Activated naive CD4-positive, alpha-beta T cell treated with anti-CD3 and anti-CD28 coated beads, Interleukin-2, amount 10 ng/mL, durations not matched to agents 7 days and 5 days (primary cell): Measurements from ENCODE around the gene PSMA5.
"Not testable (repeated sequence)": the region's sequence is repeated elsewhere in the genome, so short reads cannot be mapped to it uniquely, and the experiment has no call there.

ENCODE experiments used
- CTCF ChIA-PET: fragments of 350-600 bp; sonication (Branson Sonifier 250); formaldehyde crosslinking; loops from one replicate; lab custom pipeline; 2021; ENCODE audit warnings: antibody characterized with exemption; lab: Charles Lee
- DNase-seq: peaks from one replicate; pipeline ENCODE4 v3.0.0-alpha.2; 2020
- H3K27ac Mint-ChIP-seq: one replicate; pipeline ENCODE4 v1.8.0; 2021; ENCODE audit warnings: mild to moderate bottlenecking, moderate library complexity, mixed read lengths
- H3K27me3 Mint-ChIP-seq: one replicate; pipeline ENCODE4 v1.8.0; 2021; ENCODE audit warnings: mild to moderate bottlenecking, mixed read lengths
- H3K36me3 Mint-ChIP-seq: one replicate; pipeline ENCODE4 v1.8.0; 2021; ENCODE audit warnings: mixed read lengths
- H3K4me1 Mint-ChIP-seq: one replicate; pipeline ENCODE4 v1.8.0; 2021; ENCODE audit warnings: mixed read lengths
- H3K4me3 Mint-ChIP-seq: one replicate; pipeline ENCODE4 v1.8.0; 2021; ENCODE audit warnings: mild to moderate bottlenecking, moderate library complexity, mixed read lengths
- H3K9me3 Mint-ChIP-seq: one replicate; pipeline ENCODE4 v1.8.0; 2021; ENCODE audit warnings: mixed read lengths

The PSMA5 gene

DNA sequence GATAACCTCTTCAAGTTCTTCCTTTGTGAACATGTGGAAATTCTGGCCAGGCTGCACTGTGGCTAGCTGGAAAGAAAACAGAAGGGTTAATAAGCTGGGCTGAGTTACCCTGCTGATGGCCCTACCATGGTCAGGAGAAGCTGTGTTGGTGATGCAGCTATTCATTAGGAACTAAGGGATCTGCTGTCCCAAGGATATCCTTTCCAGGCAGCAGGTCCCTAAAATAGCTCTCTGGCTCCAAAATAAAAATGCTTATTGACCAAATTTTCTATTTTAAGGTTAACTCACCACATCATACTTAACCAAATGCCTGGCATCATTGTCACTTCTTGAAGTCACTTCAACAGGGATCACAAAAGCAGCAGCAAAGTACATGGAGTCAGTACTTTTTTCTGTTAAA lies 24.2 kb downstream of the PSMA5 start:
- peaks cover 43% of the 10 kb centered on the region for H3K36me3 Mint-ChIP-seq
- CTCF ChIA-PET = interaction anchor here (0.5 to 6.3 kb wide), 10 partner anchors 10 to 315 kb away, joined by 3 to 115 read pairs (median 5); no protein-coding TSS in a partner anchor
- peaks cover 7% of the 10 kb centered on the region for H3K9me3 Mint-ChIP-seq
- no peak overlapping the region for H3K27ac Mint-ChIP-seq
- H3K27me3 Mint-ChIP-seq = peaks cover 14% of the 10 kb centered on the region
- H3K4me3 Mint-ChIP-seq = no peak overlapping the region
- DNase-seq = no peak
- peaks cover 23% of the 10 kb centered on the region for H3K4me1 Mint-ChIP-seq

- no peak for DNase-seq
- H3K9me3 Mint-ChIP-seq = peaks cover 5% of the 10 kb centered on the region
- peaks cover 30% of the 10 kb centered on the region for H3K36me3 Mint-ChIP-seq
- peaks cover 33% of the 10 kb centered on the region for H3K27me3 Mint-ChIP-seq
- no peak overlapping the region for H3K4me3 Mint-ChIP-seq
- no peak overlapping the region for H3K27ac Mint-ChIP-seq
- CTCF ChIA-PET = interaction anchor here (0.8 to 6.3 kb wide), 20 partner anchors 12 to 288 kb away, joined by 3 to 115 read pairs (median 4); partner anchors contain the start of genes PSMA5, PSRC1 and SARS1
- H3K4me1 Mint-ChIP-seq = peaks cover 21% of the 10 kb centered on the region
Measured at GRCh38 chr1:109400035-109400655, 26.1 kb downstream of the PSMA5 start.

DNA sequence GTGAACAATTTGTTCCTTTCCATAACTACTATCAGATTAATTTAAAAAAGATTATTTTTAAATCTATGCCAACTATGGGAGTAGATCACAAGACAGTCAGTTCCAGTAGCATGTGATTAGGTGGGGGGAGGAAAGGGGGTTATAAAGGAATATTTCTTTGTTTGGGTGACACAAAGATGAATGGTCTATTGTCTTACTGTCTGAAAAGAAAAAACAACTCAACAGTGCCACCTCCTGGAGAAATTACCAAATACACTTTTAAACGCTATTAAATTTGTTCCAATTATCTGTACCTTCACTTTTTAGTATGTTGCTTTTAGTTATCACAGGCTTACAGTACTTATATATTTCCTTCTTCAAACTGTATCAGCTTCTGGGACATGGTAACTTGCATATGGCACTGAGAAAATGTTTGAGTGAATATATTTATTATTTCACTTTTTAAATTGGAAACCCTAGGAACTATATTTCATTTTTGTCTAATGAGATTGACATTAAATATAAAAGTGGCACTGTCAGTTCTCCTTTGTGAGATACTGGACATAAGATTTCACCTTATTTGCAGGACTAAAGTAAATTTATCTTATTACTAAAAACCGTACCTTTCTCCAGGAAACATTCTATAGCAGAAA lies 26.8 kb downstream of the PSMA5 start:
- Mint-ChIP-seq H3K27me3 (peaks cover 34% of the 10 kb centered on the region), H3K27ac (no peak overlapping the region), H3K4me3 (no peak overlapping the region), H3K36me3 (peaks cover 23% of the 10 kb centered on the region), H3K9me3 (no peaks in the 10 kb centered on the region), H3K4me1 (peaks cover 15% of the 10 kb centered on the region)
- CTCF ChIA-PET = interaction anchor here (0.6 to 6.3 kb wide), 35 partner anchors 12 to 287 kb away, joined by 3 to 115 read pairs (median 4); partner anchors contain the start of genes ATXN7L2, PSMA5, PSRC1 and SARS1
- no peak for DNase-seq

DNA sequence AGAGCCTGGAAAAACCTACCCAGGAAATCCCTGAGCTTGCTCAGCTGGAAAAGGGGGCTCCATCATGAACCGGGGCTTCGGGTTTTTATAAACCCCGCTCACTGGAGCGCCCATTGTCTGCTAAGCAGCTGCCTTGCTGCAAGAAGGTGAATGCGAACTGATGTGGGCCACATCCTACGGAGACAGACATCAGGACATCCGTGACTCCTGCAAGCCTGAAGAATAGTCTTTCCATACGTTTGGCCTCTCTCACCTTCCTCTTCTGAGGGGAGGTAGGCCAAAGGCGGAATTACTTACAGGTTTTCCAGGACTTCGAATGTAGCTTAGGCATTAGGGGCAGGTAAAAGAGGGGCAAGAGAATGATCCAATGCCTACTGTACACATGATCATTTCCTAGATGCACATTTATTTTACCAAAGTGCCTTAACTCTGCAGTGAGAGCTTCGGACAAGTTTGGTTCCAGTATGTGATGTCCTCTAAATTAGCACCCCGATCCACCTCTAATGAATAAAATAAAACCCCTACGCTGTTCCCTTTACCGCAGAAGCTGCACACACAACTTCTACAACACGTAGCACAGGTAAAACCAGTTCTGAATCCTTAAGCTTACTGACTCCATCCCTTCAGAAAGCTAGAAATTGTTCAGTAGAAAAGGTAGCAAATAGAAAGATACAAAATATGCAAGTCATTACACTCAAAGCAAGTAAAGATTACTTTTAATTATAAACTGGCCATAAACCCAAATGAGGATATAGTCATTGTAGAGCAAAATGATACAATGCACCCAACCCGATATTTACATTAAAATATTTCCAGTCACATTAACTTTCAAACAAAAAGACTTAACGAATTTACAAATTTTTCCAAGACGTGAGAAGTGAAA lies 27.7 kb downstream of the PSMA5 start:
- no peaks in the 10 kb centered on the region for H3K9me3 Mint-ChIP-seq
- no peak for DNase-seq
- H3K27me3 Mint-ChIP-seq = peaks cover 34% of the 10 kb centered on the region
- peaks cover 15% of the 10 kb centered on the region for H3K4me1 Mint-ChIP-seq
- H3K36me3 Mint-ChIP-seq = peaks cover 17% of the 10 kb centered on the region
- peak overlapping the region; percentile 77 for H3K4me3 Mint-ChIP-seq
- H3K27ac Mint-ChIP-seq = no peak overlapping the region
- CTCF ChIA-PET = interaction anchor here (0.6 to 6.3 kb wide), 31 partner anchors 12 to 286 kb away, joined by 3 to 115 read pairs (median 4); partner anchors contain the start of genes ATXN7L2, PSRC1 and SARS1

DNA sequence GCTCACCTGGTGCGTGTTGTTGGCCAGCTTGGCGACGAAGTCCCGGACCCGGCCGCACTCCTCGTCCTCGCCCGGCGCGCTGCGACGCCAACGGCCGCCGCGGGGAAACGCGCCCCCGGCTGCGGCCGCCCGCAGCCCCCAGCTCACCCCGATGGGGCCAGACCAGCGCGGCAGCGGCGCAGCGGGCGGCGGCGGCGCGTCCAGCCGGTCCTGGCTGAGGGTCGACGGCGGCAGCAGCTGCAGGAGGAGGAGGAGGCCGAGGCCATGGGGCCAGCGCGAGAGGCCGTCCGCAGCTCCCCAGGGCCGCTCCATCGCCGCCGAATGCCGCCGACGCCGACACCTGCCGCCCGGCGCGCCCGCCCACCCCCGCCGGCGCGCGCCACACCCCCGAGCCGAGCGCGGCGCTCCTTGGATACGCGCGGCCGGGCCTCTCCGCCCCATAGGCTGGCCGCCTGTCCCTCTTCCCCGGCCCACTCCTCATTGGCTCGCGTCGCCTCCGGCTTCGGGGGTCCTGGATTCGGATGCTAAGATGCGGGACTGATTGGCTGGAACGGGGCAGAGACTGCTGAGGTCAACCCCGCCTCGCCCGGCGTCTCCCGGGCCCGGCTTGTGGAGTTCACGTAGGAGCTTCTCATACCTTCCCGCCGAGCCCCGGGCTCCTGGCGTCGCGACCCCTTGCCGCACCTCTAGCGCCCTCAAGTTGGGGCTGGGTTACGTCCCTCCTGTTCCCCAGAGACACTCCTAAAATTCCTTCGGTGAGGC lies 28.5 kb downstream of the PSMA5 start, which contains the start of gene SORT1:
Gene SORT1 (minus strand): TSS at position 338 of the 762 bp plus-strand sequence. CDS start 26 bp downstream, at position 312.
- Mint-ChIP-seq H3K9me3 (no peaks in the 10 kb centered on the region), H3K4me1 (peaks cover 17% of the 10 kb centered on the region), H3K27me3 (peaks cover 38% of the 10 kb centered on the region), H3K27ac (no peak within 1 kb of the TSS), H3K36me3 (peaks cover 15% of the 10 kb centered on the region), H3K4me3 (peak within 1 kb of the TSS; percentile 77)
- CTCF ChIA-PET = interaction anchor here (1.0 to 6.3 kb wide), 19 partner anchors 11 to 268 kb away, joined by 3 to 115 read pairs (median 7); partner anchors contain the start of genes ATXN7L2 and PSRC1
- peak; percentile 67 for DNase-seq

DNA sequence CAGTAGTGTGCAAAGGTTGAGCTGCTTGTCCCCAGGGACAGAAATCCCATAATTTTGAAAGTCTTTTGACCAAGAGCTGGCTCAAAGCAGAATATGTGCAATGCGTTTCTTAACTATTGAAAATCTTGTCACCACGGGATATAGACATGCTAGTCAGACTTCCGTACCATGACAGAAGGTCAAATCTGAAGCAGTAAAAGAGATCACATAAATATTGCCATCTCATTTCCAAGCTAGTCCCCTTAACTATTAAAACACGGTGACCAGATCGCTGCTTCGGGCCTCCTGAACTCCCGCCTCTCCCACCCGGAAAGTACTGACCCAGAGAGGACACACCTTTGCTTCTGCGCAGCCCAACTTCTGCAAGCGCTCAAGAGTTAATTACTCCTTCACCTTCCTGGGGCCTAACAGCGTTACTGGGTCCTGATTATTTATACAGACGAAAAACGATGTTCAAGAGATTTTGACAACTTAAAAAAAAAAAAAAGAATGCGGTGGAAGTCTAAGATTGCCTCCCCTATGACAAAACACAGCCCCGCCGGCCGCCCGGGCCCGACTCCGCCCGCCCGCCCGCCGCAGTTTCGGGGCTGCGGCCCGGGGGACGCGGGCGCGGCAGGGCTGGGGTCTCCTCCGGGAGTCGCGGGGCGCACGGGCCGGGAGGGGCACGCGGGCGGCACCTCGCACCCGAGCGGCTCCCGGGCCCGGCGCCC lies 29.2 kb downstream of the PSMA5 start:
- Mint-ChIP-seq H3K27ac (no peak overlapping the region), H3K4me1 (peaks cover 17% of the 10 kb centered on the region), H3K27me3 (peaks cover 45% of the 10 kb centered on the region), H3K36me3 (peaks cover 13% of the 10 kb centered on the region), H3K4me3 (peak overlapping the region; percentile 75), H3K9me3 (no peaks in the 10 kb centered on the region)
- no peak for DNase-seq
- CTCF ChIA-PET = interaction anchor here (0.8 to 6.3 kb wide), 7 partner anchors 100 to 196 kb away, joined by 3 to 115 read pairs (median 37); partner anchors contain the start of gene PSRC1

- H3K36me3 Mint-ChIP-seq = peaks cover 11% of the 10 kb centered on the region
- no peak for DNase-seq
- CTCF ChIA-PET = interaction anchor here (0.8 to 6.3 kb wide), 5 partner anchors 100 to 157 kb away, joined by 3 to 115 read pairs (median 5); partner anchors contain the start of gene PSRC1
- H3K9me3 Mint-ChIP-seq = no peaks in the 10 kb centered on the region
- peak overlapping the region; percentile 9 for H3K4me3 Mint-ChIP-seq
- peaks cover 20% of the 10 kb centered on the region for H3K4me1 Mint-ChIP-seq
- peaks cover 49% of the 10 kb centered on the region for H3K27me3 Mint-ChIP-seq
- H3K27ac Mint-ChIP-seq = no peak overlapping the region
Measured at GRCh38 chr1:109396513-109396839, 29.8 kb downstream of the PSMA5 start.

- Mint-ChIP-seq H3K27me3 (peaks cover 53% of the 10 kb centered on the region), H3K4me3 (no peak overlapping the region), H3K4me1 (peaks cover 22% of the 10 kb centered on the region), H3K27ac (no peak overlapping the region), H3K36me3 (peaks cover 6% of the 10 kb centered on the region), H3K9me3 (no peaks in the 10 kb centered on the region)
- DNase-seq = no peak
- CTCF ChIA-PET = interaction anchor here (0.7 to 5.0 kb wide), 6 partner anchors 75 to 156 kb away, joined by 3 to 41 read pairs (median 3); partner anchors contain the start of gene PSRC1
Measured at GRCh38 chr1:109395602-109396512, 30.4 kb downstream of the PSMA5 start.

GRCh38 chr1:109395282-109395599 lies 31.0 kb downstream of the PSMA5 start:
- not testable (repeated sequence) for H3K4me3 Mint-ChIP-seq, DNase-seq, H3K27ac Mint-ChIP-seq, H3K36me3 Mint-ChIP-seq, H3K9me3 Mint-ChIP-seq
- CTCF ChIA-PET = interaction anchor here (0.9 kb wide), 1 partner anchor 118 kb away, joined by 3 read pairs; no protein-coding TSS in a partner anchor
- Mint-ChIP-seq H3K27me3 (peaks cover 53% of the 10 kb centered on the region), H3K4me1 (peaks cover 22% of the 10 kb centered on the region)

DNA sequence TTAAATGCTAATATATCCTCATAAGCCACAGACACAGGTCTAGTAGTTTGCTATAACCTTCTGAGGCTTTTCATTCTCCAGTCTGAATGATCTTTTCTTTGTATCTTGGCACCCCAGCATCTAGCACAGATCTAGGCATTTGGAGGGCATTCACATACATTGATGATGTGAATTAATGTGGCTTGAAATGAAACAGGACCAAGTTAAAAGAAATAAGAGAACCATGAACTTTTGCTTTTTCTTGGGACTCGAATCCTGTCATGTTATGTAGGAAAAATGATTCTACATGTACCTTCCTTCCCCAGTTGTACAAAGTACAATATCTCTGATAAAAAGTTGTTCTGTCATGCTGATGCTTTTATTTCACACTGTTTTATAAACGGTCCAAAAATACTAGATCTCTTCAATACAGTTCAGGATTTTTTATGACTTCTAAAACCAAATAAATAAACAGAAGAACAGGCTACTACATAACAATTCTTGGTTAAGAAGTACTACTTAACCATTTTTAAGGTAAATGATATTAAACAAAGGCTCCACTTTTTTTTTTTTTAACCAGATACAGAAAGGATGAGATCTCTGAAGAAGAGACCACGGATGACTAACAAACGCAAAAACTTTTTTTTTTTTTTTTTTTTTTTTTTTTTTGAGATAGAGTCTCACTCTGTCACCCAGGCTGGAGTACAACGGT lies 31.5 kb downstream of the PSMA5 start:
- Mint-ChIP-seq H3K36me3 (peaks cover 5% of the 10 kb centered on the region), H3K27ac (no peak overlapping the region), H3K9me3 (no peaks in the 10 kb centered on the region), H3K4me3 (no peak overlapping the region), H3K27me3 (peaks cover 58% of the 10 kb centered on the region), H3K4me1 (peaks cover 26% of the 10 kb centered on the region)
- DNase-seq = no peak
- CTCF ChIA-PET = no interaction called here

- Mint-ChIP-seq H3K4me3 (no peak overlapping the region), H3K4me1 (peaks cover 23% of the 10 kb centered on the region), H3K27ac (no peak overlapping the region), H3K9me3 (no peaks in the 10 kb centered on the region), H3K27me3 (peaks cover 66% of the 10 kb centered on the region), H3K36me3 (peaks cover 1% of the 10 kb centered on the region)
- DNase-seq = no peak
- CTCF ChIA-PET = interaction anchor here (1.3 kb wide), 1 partner anchor 129 kb away, joined by 3 read pairs; no protein-coding TSS in a partner anchor
Measured at GRCh38 chr1:109393617-109394233, 32.5 kb downstream of the PSMA5 start.
